K562 (cell line): ENCODE data around the gene SNX4. TPM values are rescaled to one million over a fixed set of nuclear protein-coding genes. Genes with fewer than 3 reads are reported as not detected.

Experiments
- ATAC-seq: fragments of 200-7000 bp; cut with Tn5 transposase; 3 replicates; pipeline ENCODE4 v1.9.1; 2020; ENCODE audit warnings: moderate library complexity
- BruUV-seq: library from RNA; stranded (reverse); fragments of 400-500 nt; replicated peaks from 2 replicates; lab custom pipeline; 2021; lab: Mats Ljungman, UMichigan
- CTCF ChIA-PET: fragments of 300-600 bp; formaldehyde crosslinking; extraction: SDS; loops from one replicate; lab custom pipeline; 2021; ENCODE audit warnings: low intra/inter-chr PET ratio; lab: Yijun Ruan, JAX
- POLR2A ChIA-PET: fragments of 300-600, 350-650 bp; sonication (Branson Sonifier 250); formaldehyde crosslinking; extraction: SDS; loops from one replicate; lab custom pipeline; 2021; ENCODE audit warnings: antibody characterized with exemption, inconsistent platforms; lab: Yijun Ruan, JAX
- DNase-seq, 4 experiments: peaks; one replicate each; pipeline versions ENCODE4 v3.0.0 to v3.0.0-alpha.2; 2011 to 2018; ENCODE audit warnings: low spot score in 3 of 4, mixed read lengths in 3 of 4; ENCODE audit errors: extremely low read depth in 1 of 4
- FAIRE-seq: peaks from 2 replicates; lab custom pipeline; 2011; peaks lifted over from hg19 to GRCh38; lab: Jason Lieb, UNC
- H2AFZ ChIP-seq: 2 replicates; pipeline ENCODE4 v1.6.0; 2011; ENCODE audit warnings: low read depth, low read length, control low read depth, inconsistent platforms
- H3K27ac ChIP-seq: fragments of 200-600 bp; 3 replicates; pipeline ENCODE4 v1.8.0; 2011; ENCODE audit warnings: low read depth, mild to moderate bottlenecking, control low read depth, inconsistent platforms, low read length, moderate library complexity, mixed read lengths; ENCODE audit errors: extremely low read depth
- H3K27me3 ChIP-seq, 2 experiments: fragments of 300-600 bp in 1 of 2; 2 replicates in 1 of 2; 3 replicates in 1 of 2; pipeline versions ENCODE4 v1.6.0 to v1.8.0; 2011; ENCODE audit warnings: inconsistent platforms in 2 of 2, low read length in 2 of 2, mild to moderate bottlenecking in 1 of 2, mixed read lengths in 1 of 2, moderate library complexity in 1 of 2; ENCODE audit not compliant: control insufficient read depth in 2 of 2, insufficient read depth in 2 of 2
- H3K36me3 ChIP-seq: fragments of 300-600 bp; 3 replicates; pipeline ENCODE4 v1.8.0; 2011; ENCODE audit warnings: mild to moderate bottlenecking, low read length, inconsistent platforms; ENCODE audit not compliant: control insufficient read depth, insufficient read depth
- H3K4me1 ChIP-seq, 2 experiments: fragments of 200-600 bp in 1 of 2; replicated peaks in 1 of 2; 2 replicates in 1 of 2; 3 replicates in 1 of 2; pipeline versions ENCODE4 v1.5.1 to v1.8.0; 2011; ENCODE audit warnings: inconsistent platforms in 2 of 2, low read length in 2 of 2, mild to moderate bottlenecking in 1 of 2, mixed read lengths in 1 of 2, moderate library complexity in 1 of 2; ENCODE audit not compliant: control insufficient read depth in 2 of 2, insufficient read depth in 2 of 2
- H3K4me2 ChIP-seq: 2 replicates; pipeline ENCODE4 v1.6.1; 2011; ENCODE audit warnings: low read length, control low read depth, inconsistent platforms, mixed read lengths; ENCODE audit not compliant: insufficient read depth
- H3K4me3 ChIP-seq: fragments of 200-600 bp; sonication (generic), shearing (Covaris generic); 2 replicates; pipeline ENCODE4 v1.5.1; 2016; ENCODE audit warnings: control low read depth, inconsistent platforms
- H3K79me2 ChIP-seq: fragments of 200-600 bp; 3 replicates; pipeline ENCODE4 v1.8.0; 2011; ENCODE audit warnings: low read length, inconsistent platforms; ENCODE audit not compliant: control insufficient read depth, insufficient read depth
- H3K9ac ChIP-seq, 2 experiments: 2 replicates each; pipeline versions ENCODE4 v1.6.0 to v1.6.1; 2011; ENCODE audit warnings: low read depth in 2 of 2, low read length in 2 of 2, control low read depth in 1 of 2, inconsistent platforms in 1 of 2, mild to moderate bottlenecking in 1 of 2, mixed read lengths in 1 of 2; ENCODE audit not compliant: insufficient read depth in 1 of 2
- H3K9me1 ChIP-seq: one replicate; pipeline ENCODE4 v1.6.0; 2011; ENCODE audit warnings: inconsistent platforms, mild to moderate bottlenecking, low read length, moderate library complexity; ENCODE audit not compliant: control insufficient read depth, insufficient read depth
- H3K9me3 ChIP-seq: replicated peaks from 2 replicates; pipeline ENCODE4 v1.5.1; 2011; ENCODE audit warnings: low read depth, low read length, inconsistent platforms; ENCODE audit not compliant: control insufficient read depth, insufficient read depth
- H4K20me1 ChIP-seq: replicated peaks from 2 replicates; pipeline ENCODE4 v1.6.1; 2011; ENCODE audit warnings: low read length, inconsistent platforms, mixed read lengths; ENCODE audit not compliant: control insufficient read depth, insufficient read depth
- CHCHD3 ChIP-seq: fragments of 250-450 bp; sonication (Bioruptor Pico); IDR thresholded peaks from 2 replicates; pipeline ENCODE4 v2.1.2; 2022; ENCODE audit warnings: mild to moderate bottlenecking
- DDX20 ChIP-seq: fragments of 450-650 bp; IDR thresholded peaks from 2 replicates; pipeline ENCODE4 v1.6.1; 2016; ENCODE audit warnings: missing genetic modification characterization, low read depth, mild to moderate bottlenecking, missing compliant biosample characterization, moderate library complexity
- DPF2 ChIP-seq: fragments of 450-650 bp; IDR thresholded peaks from 2 replicates; pipeline ENCODE4 v1.6.1; 2016
- IRF2 ChIP-seq: sonication (generic); formaldehyde crosslinking; IDR thresholded peaks from 2 replicates; pipeline ENCODE4 v1.8.1; 2022; ENCODE audit warnings: mild to moderate bottlenecking, missing genetic modification reagents
- MAFK ChIP-seq: IDR thresholded peaks from 2 replicates; pipeline ENCODE4 v1.6.1; 2011; ENCODE audit warnings: low read length, improper control_type of control experiment
- MCM2 ChIP-seq: fragments of 450-650 bp; IDR thresholded peaks from 2 replicates; pipeline ENCODE4 v1.6.1; 2017; ENCODE audit warnings: low read depth, mild to moderate bottlenecking
- POLR2AphosphoS2 ChIP-seq: IDR thresholded peaks from 2 replicates; pipeline ENCODE4 v1.6.1; 2012; ENCODE audit warnings: low read length, improper control_type of control experiment
- POLR2B ChIP-seq: fragments of 450-650 bp; IDR thresholded peaks from 2 replicates; pipeline ENCODE4 v1.6.1; 2018; ENCODE audit warnings: low read depth; ENCODE audit not compliant: partially characterized antibody
- POU5F1 ChIP-seq: fragments of 150-350 bp; IDR thresholded peaks from 2 replicates; pipeline ENCODE4 v1.6.1; 2014; ENCODE audit warnings: borderline replicate concordance, low read length, low read depth, mild to moderate bottlenecking; ENCODE audit not compliant: partially characterized antibody
- RBBP5 ChIP-seq: fragments of 200-600 bp; sonication (generic); IDR thresholded peaks from 2 replicates; pipeline ENCODE4 v1.6.1; 2012; ENCODE audit warnings: borderline replicate concordance, mild to moderate bottlenecking, low read length, control low read depth, inconsistent platforms; ENCODE audit not compliant: insufficient read depth, poor library complexity, severe bottlenecking
- RBM14 ChIP-seq: fragments of 200-400 bp; formaldehyde crosslinking; IDR thresholded peaks from 2 replicates; pipeline ENCODE4 v1.6.1; 2018; ENCODE audit warnings: low read depth, mild to moderate bottlenecking, low read length, moderate library complexity, borderline replicate concordance; ENCODE audit not compliant: insufficient read depth
- SRSF7 ChIP-seq: fragments of 200-400 bp; formaldehyde crosslinking; optimal IDR thresholded peaks from 2 replicates; pipeline ENCODE3; 2017; ENCODE audit warnings: mild to moderate bottlenecking, low read depth, low read length
- STAT5A ChIP-seq: IDR thresholded peaks from 2 replicates; pipeline ENCODE4 v1.6.1; 2012; ENCODE audit warnings: low read length, inconsistent platforms, borderline replicate concordance
- TAL1 ChIP-seq: fragments of 450-650 bp; IDR thresholded peaks from 2 replicates; pipeline ENCODE4 v1.6.1; 2016; ENCODE audit warnings: mild to moderate bottlenecking
- TCF3 ChIP-seq: sonication (generic); formaldehyde crosslinking; IDR thresholded peaks from 2 replicates; pipeline ENCODE4 v1.4.0; 2020; ENCODE audit warnings: mild to moderate bottlenecking, missing genetic modification reagents
- ZNF551 ChIP-seq: fragments of 250-450 bp; sonication (Bioruptor Pico); IDR thresholded peaks from 2 replicates; pipeline ENCODE4 v1.5.0; 2021; ENCODE audit warnings: mild to moderate bottlenecking, moderate library complexity
- ZNF77 ChIP-seq: fragments of 250-450 bp; sonication (Bioruptor Pico); IDR thresholded peaks from 2 replicates; pipeline ENCODE4 v1.5.0; 2020
- ZSCAN32 ChIP-seq: fragments of 450-650 bp; formaldehyde crosslinking; IDR thresholded peaks from 2 replicates; pipeline ENCODE4 v1.4.0; 2020; ENCODE audit warnings: mild to moderate bottlenecking, moderate library complexity
- WGBS: fragments of 100-300 bp; shearing (Covaris generic); methylation state at CpG from one replicate; pipeline ENCODE4 v1.1.6; 2016; ENCODE audit warnings: low coverage, mixed read lengths; ENCODE audit not compliant: insufficient coverage; ENCODE audit errors: missing lambda C conversion rate; 5-methylcytosine and 5-hydroxymethylcytosine counted together
- in situ Hi-C: fragments of 300-500 bp; cut with MboI; formaldehyde crosslinking; loops from 4 replicates; pipeline ENCODE4 v1.15.0; 2018; ENCODE audit warnings: inconsistent platforms, mixed read lengths
- intact Hi-C: fragments of 100-400 bp; cut with micrococcal nuclease; formaldehyde crosslinking; loops from 2 replicates; pipeline ENCODE4 v1.14.2; 2022
- polyA plus RNA-seq, 8 experiments: library from polyadenylated mRNA; depleted of rRNA in 4 of 8; stranded (reverse) in 5 of 8; unstranded in 3 of 8; fragments of >200 nt; fragmentation: Nextera tagmentation in 2 of 8; fragmentation: Illumina TruSeq in 1 of 8; extraction: Ambion mirVana in 2 of 8; extraction: Trizol in 1 of 8; gene quantifications; 2 replicates each; pipeline versions ENCODE4 v1.2.1 to v1.2.3, GENCODE V29; 2011 to 2014; ENCODE audit warnings: inconsistent platforms in 1 of 8, missing spikeins in 1 of 8
- total RNA-seq, 7 experiments: library from RNA; depleted of rRNA in 6 of 7; stranded (reverse); fragments of >200 nt in 6 of 7; fragmentation: Illumina TruSeq in 2 of 7; extraction: Trizol in 2 of 7; gene quantifications; 2 replicates each; pipeline versions ENCODE4 v1.2.1 to v1.2.3, GENCODE V29; 2011 to 2021; ENCODE audit warnings: low replicate concordance in 1 of 7
- TF ChIP-seq, protein P1 (sequence below): fragments of 250-450 bp; sonication (Bioruptor Pico); IDR thresholded peaks from 2 replicates; pipeline ENCODE4 v1.4.0; 2020; ENCODE audit warnings: mild to moderate bottlenecking, moderate library complexity
- TF ChIP-seq, protein P2 (sequence below): sonication (generic); formaldehyde crosslinking; IDR thresholded peaks from 2 replicates; pipeline ENCODE4 v1.8.1; 2023; ENCODE audit warnings: missing genetic modification reagents, mild to moderate bottlenecking, borderline replicate concordance

The SNX4 gene
- total and polyA plus RNA-seq, 9 of the 15 experiments (the other 6 are each of a cell fraction or from before 2014, with no cell fraction given), result 11.4 to 40.3 (median 30.0) TPM

DNA sequence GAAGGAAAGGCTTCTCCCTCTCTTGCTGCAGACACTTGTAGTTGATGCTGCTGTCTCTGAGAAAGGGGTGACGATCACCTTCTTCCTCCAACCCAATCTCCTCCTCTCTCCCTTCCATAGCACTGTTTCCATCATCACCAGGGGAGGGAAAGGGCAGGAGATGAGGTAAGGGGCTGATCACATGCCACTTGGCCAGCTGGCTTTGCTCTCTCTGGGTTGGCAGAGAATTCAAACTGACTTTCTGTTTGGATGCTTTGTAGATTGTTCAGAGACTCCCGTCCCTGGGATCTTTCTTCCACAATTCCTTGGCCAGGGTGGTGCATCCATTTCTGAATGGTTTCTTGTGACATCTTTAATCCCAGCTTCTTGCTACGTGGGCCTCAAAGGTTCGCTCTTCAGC, 101.7 kb downstream of the SNX4 start:
- no peaks in the 10 kb centered on the region for H3K27me3 ChIP-seq
- H3K9me3 ChIP-seq, result no peaks in the 10 kb centered on the region; the same call in 1 of the 2 replicates
- intact Hi-C loops, result no loop called here
- no peaks in the 10 kb centered on the region for H3K4me1 ChIP-seq
- BruUV-seq, result no TSS peak
- TF ChIP-seq ZSCAN32 (no peak), POLR2B (no peak), SRSF7 (no peak), DPF2 (no peak), DDX20 (tag) (no peak), RBM14 (no peak), POLR2AphosphoS2 (no peak), IRF2 (CRISPR knock-in tag) (no peak), TCF3 (CRISPR knock-in tag) (no peak), ZNF551 (CRISPR knock-in tag) (no peak), POU5F1 (no peak), CHCHD3 (CRISPR knock-in tag) (no peak), ZNF77 (CRISPR knock-in tag) (no peak), STAT5A (no peak), TAL1 (no peak), MAFK (no peak), MCM2 (no peak), RBBP5 (no peak)
- TF ChIP-seq, protein P1, sequence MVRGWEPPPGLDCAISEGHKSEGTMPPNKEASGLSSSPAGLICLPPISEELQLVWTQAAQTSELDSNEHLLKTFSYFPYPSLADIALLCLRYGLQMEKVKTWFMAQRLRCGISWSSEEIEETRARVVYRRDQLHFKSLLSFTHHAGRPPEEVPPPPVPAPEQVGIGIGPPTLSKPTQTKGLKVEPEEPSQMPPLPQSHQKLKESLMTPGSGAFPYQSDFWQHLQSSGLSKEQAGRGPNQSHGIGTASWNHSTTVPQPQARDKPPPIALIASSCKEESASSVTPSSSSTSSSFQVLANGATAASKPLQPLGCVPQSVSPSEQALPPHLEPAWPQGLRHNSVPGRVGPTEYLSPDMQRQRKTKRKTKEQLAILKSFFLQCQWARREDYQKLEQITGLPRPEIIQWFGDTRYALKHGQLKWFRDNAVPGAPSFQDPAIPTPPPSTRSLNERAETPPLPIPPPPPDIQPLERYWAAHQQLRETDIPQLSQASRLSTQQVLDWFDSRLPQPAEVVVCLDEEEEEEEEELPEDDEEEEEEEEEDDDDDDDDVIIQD, result no peak
- TF ChIP-seq, protein P2, sequence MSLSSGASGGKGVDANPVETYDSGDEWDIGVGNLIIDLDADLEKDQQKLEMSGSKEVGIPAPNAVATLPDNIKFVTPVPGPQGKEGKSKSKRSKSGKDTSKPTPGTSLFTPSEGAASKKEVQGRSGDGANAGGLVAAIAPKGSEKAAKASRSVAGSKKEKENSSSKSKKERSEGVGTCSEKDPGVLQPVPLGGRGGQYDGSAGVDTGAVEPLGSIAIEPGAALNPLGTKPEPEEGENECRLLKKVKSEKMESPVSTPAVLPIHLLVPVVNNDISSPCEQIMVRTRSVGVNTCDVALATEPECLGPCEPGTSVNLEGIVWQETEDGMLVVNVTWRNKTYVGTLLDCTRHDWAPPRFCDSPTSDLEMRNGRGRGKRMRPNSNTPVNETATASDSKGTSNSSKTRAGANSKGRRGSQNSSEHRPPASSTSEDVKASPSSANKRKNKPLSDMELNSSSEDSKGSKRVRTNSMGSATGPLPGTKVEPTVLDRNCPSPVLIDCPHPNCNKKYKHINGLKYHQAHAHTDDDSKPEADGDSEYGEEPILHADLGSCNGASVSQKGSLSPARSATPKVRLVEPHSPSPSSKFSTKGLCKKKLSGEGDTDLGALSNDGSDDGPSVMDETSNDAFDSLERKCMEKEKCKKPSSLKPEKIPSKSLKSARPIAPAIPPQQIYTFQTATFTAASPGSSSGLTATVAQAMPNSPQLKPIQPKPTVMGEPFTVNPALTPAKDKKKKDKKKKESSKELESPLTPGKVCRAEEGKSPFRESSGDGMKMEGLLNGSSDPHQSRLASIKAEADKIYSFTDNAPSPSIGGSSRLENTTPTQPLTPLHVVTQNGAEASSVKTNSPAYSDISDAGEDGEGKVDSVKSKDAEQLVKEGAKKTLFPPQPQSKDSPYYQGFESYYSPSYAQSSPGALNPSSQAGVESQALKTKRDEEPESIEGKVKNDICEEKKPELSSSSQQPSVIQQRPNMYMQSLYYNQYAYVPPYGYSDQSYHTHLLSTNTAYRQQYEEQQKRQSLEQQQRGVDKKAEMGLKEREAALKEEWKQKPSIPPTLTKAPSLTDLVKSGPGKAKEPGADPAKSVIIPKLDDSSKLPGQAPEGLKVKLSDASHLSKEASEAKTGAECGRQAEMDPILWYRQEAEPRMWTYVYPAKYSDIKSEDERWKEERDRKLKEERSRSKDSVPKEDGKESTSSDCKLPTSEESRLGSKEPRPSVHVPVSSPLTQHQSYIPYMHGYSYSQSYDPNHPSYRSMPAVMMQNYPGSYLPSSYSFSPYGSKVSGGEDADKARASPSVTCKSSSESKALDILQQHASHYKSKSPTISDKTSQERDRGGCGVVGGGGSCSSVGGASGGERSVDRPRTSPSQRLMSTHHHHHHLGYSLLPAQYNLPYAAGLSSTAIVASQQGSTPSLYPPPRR (CRISPR knock-in tag), result no peak
- TF ChIP-seq, all 486 proteins: peak for 0
- no peak for DNase-seq
- POLR2A ChIA-PET, result no interaction called here
- Histone ChIP-seq H3K27ac (no peak overlapping the region), H3K4me3 (no peak overlapping the region), H3K36me3 (no peaks in the 10 kb centered on the region), H2AFZ (no peak overlapping the region), H3K4me2 (no peak overlapping the region), H3K9me1 (no peaks in the 10 kb centered on the region), H4K20me1 (no peaks in the 10 kb centered on the region), H3K9ac (no peak overlapping the region), H3K79me2 (no peaks in the 10 kb centered on the region)
- no peak for ATAC-seq
- WGBS, result 21% methylated on average over 2 of the region's 4 CpGs
- no peak for FAIRE-seq
- CTCF ChIA-PET, result no interaction called here
- in situ Hi-C loops, result no loop called here
